Choroid plexus epithelial cell (primary cell): ENCODE measurements around the gene CNPY3.
"Not testable (repeated sequence)": the region's sequence is repeated elsewhere in the genome, so short reads cannot be mapped to it uniquely, and the experiment has no call there.

Experiments
- DNase-seq: peaks from one replicate; pipeline ENCODE4 v3.0.0-alpha.2; 2010; ENCODE audit warnings: low read depth
- H3K4me3 ChIP-seq: 2 replicates; pipeline ENCODE4 v1.5.1; 2011; ENCODE audit warnings: low read depth, mild to moderate bottlenecking, control low read depth, low read length, moderate library complexity
- CTCF ChIP-seq: conservative IDR thresholded peaks from 2 replicates; pipeline ENCODE4 v1.5.1; 2011; ENCODE audit warnings: low read depth, mild to moderate bottlenecking, control low read depth, inconsistent platforms, low read length, moderate library complexity

Gene CNPY3

GRCh38 chr6:42928986-42929820 is at the start of gene CNPY3:
Gene CNPY3 (plus strand): TSS chr6:42929480. CDS start chr6:42929571, 91 bp downstream.
- peak; percentile 98 for DNase-seq
- TF ChIP-seq CTCF: no peak
- H3K4me3 ChIP-seq: peak within 1 kb of the TSS; percentile 71

- peak overlapping the region; percentile 93 for H3K4me3 ChIP-seq
- not testable (repeated sequence) for DNase-seq
These were observed 49.0 kb upstream of the CNPY3 start for GRCh38 chr6:42880240-42880817.

GRCh38 chr6:42880871-42881270 is 48.4 kb upstream of the CNPY3 start:
- DNase-seq: not testable (repeated sequence)
- peak overlapping the region; percentile 93 for H3K4me3 ChIP-seq

GRCh38 chr6:42885702-42886101 is 43.6 kb upstream of the CNPY3 start:
- no peak overlapping the region for H3K4me3 ChIP-seq
- DNase-seq: no peak
- TF ChIP-seq CTCF: no peak

GRCh38 chr6:42888201-42888600 is 41.1 kb upstream of the CNPY3 start:
- DNase-seq, H3K4me3 ChIP-seq: not testable (repeated sequence)

GRCh38 chr6:42889815-42890214 is 39.5 kb upstream of the CNPY3 start:
- TF ChIP-seq CTCF: no peak
- peak overlapping the region; percentile 97 for H3K4me3 ChIP-seq
- DNase-seq: no peak

- no peak for TF ChIP-seq CTCF
- peak; percentile 99 for DNase-seq
- peak overlapping the region; percentile 97 for H3K4me3 ChIP-seq
These were observed 38.7 kb upstream of the CNPY3 start for GRCh38 chr6:42890311-42891198.

- DNase-seq: no peak
- H3K4me3 ChIP-seq: peak overlapping the region; percentile 97
- no peak for TF ChIP-seq CTCF
These were observed 38.0 kb upstream of the CNPY3 start for GRCh38 chr6:42891199-42891722.

GRCh38 chr6:42894041-42894828 is 35.0 kb upstream of the CNPY3 start:
- not testable (repeated sequence) for H3K4me3 ChIP-seq, DNase-seq
